Tibial artery (tissue), 4 donors: Measurements from ENCODE around the gene LHFPL6.
"Not testable (repeated sequence)": the region's sequence is repeated elsewhere in the genome, so short reads cannot be mapped to it uniquely, and the experiment has no call there.

Experiments used
- DNase-seq, 2 donors: peaks; one replicate each; pipeline ENCODE4 v3.0.0-alpha.2; 2019
- H3K27ac ChIP-seq, 2 donors: fragments of 200-600 bp; sonication (generic) in 1 of 2; 1 replicate in 1 of 2; 2 replicates in 1 of 2; pipeline ENCODE4 v1.5.1; 2018 to 2019; ENCODE audit warnings: mild to moderate bottlenecking in 1 of 2
- H3K27me3 ChIP-seq, 2 donors: fragments of 200-600 bp; sonication (generic) in 1 of 2; one replicate each; pipeline versions ENCODE4 v1.5.1 to v1.6.0; 2016 to 2019
- H3K36me3 ChIP-seq, 3 donors: fragments of 200-600 bp; sonication (generic) in 2 of 3; one replicate each; pipeline ENCODE4 v1.5.1; 2016 to 2019; ENCODE audit warnings: mild to moderate bottlenecking in 2 of 3
- H3K4me1 ChIP-seq, 4 donors: fragments of 200-600 bp; sonication (generic) in 2 of 4; 1 replicate in 3 of 4; 2 replicates in 1 of 4; pipeline ENCODE4 v1.5.1; 2016 to 2019
- H3K4me3 ChIP-seq, 2 donors: fragments of 200-600 bp; sonication (generic) in 1 of 2; 1 replicate in 1 of 2; 2 replicates in 1 of 2; pipeline ENCODE4 v1.5.1; 2018 to 2019; ENCODE audit warnings: mild to moderate bottlenecking in 2 of 2
- H3K9me3 ChIP-seq, 3 donors: fragments of 200-600 bp; sonication (generic) in 1 of 3; one replicate each; pipeline ENCODE4 v1.5.1; 2016 to 2019
- CTCF ChIP-seq, 2 experiments: fragments of 200-600 bp in 1 of 2; fragments of 450-650 bp in 1 of 2; IDR thresholded peaks; one replicate each; pipeline ENCODE4 v1.5.1; 2017 to 2019; ENCODE audit warnings: antibody characterized with exemption in 2 of 2, mild to moderate bottlenecking in 1 of 2, moderate library complexity in 1 of 2
- intact Hi-C: fragments of 100-400 bp; cut with DNase I; formaldehyde crosslinking; loops from one replicate; pipeline ENCODE4 v1.15.0; 2023; ENCODE audit warnings: low total_unique reads

The LHFPL6 gene

GRCh38 chr13:39350461-39350881 lies 252.5 kb downstream of the LHFPL6 start:
- no peaks in the 10 kb centered on the region for H3K36me3 ChIP-seq
- H3K27me3 ChIP-seq, result no peaks in the 10 kb centered on the region
- no peak for DNase-seq
- H3K4me3 ChIP-seq, result no peak overlapping the region
- TF ChIP-seq CTCF (IDR thresholded peaks at IDR 0.05), result no peak
- peak overlapping the region; percentile 23 to 40 for H3K27ac ChIP-seq
- H3K9me3 ChIP-seq, result no peaks in the 10 kb centered on the region
- intact Hi-C loops, result no loop called here
- peaks cover 0 to 41% (median 7%) of the 10 kb centered on the region in 4 donors for H3K4me1 ChIP-seq

- DNase-seq, result no peak
- Histone ChIP-seq H3K4me1 (peaks cover 0 to 39% (median 7%) of the 10 kb centered on the region in 4 donors), H3K4me3 (no peak overlapping the region), H3K36me3 (no peaks in the 10 kb centered on the region), H3K27ac (no peak overlapping the region), H3K9me3 (no peaks in the 10 kb centered on the region), H3K27me3 (no peaks in the 10 kb centered on the region)
- intact Hi-C loops, result no loop called here
- no peak for TF ChIP-seq CTCF (IDR thresholded peaks at IDR 0.05)
Measured at GRCh38 chr13:39349391-39349960, 253.5 kb downstream of the LHFPL6 start.

GRCh38 chr13:39347926-39348901 lies 254.8 kb downstream of the LHFPL6 start:
- no peaks in the 10 kb centered on the region for H3K9me3 ChIP-seq
- H3K36me3 ChIP-seq, result peaks cover 0 to 2% (median 1%) of the 10 kb centered on the region in 3 donors
- H3K4me3 ChIP-seq, result no peak overlapping the region
- H3K27me3 ChIP-seq, result no peaks in the 10 kb centered on the region
- TF ChIP-seq CTCF (IDR thresholded peaks at IDR 0.05), result no peak
- H3K4me1 ChIP-seq, result peaks cover 0 to 30% (median 5%) of the 10 kb centered on the region in 4 donors
- intact Hi-C loops, result no loop called here
- H3K27ac ChIP-seq, result no peak overlapping the region
- DNase-seq, result no peak

- no peak for TF ChIP-seq CTCF (IDR thresholded peaks at IDR 0.05)
- Histone ChIP-seq H3K4me3 (no peak overlapping the region), H3K27me3 (no peaks in the 10 kb centered on the region), H3K27ac (no peak overlapping the region), H3K4me1 (peaks cover 0 to 25% (median 5%) of the 10 kb centered on the region in 4 donors), H3K36me3 (peaks cover 0 to 8% (median 4%) of the 10 kb centered on the region in 3 donors), H3K9me3 (no peaks in the 10 kb centered on the region)
- DNase-seq, result no peak
- intact Hi-C loops, result no loop called here
Measured at GRCh38 chr13:39345982-39346381, 257.0 kb downstream of the LHFPL6 start.

GRCh38 chr13:39341251-39341650 lies 261.7 kb downstream of the LHFPL6 start:
- no peaks in the 10 kb centered on the region for H3K9me3 ChIP-seq
- no peak overlapping the region for H3K27ac ChIP-seq
- intact Hi-C loops, result no loop called here
- no peak for TF ChIP-seq CTCF (IDR thresholded peaks at IDR 0.05)
- H3K4me1 ChIP-seq, result no peaks in the 10 kb centered on the region
- DNase-seq, result no peak
- H3K36me3 ChIP-seq, result peaks cover 0 to 8% (median 4%) of the 10 kb centered on the region in 3 donors
- H3K27me3 ChIP-seq, result no peaks in the 10 kb centered on the region
- no peak overlapping the region for H3K4me3 ChIP-seq

GRCh38 chr13:39338114-39338513 lies 264.9 kb downstream of the LHFPL6 start:
- H3K27ac ChIP-seq, DNase-seq, H3K9me3 ChIP-seq, intact Hi-C loops, H3K4me1 ChIP-seq, H3K27me3 ChIP-seq, H3K4me3 ChIP-seq, H3K36me3 ChIP-seq: not testable (repeated sequence)
